Stimulated activated CD4-positive, alpha-beta T cell treated with anti-CD3 and anti-CD28 coated beads, Interleukin-15, amount 100 ng/mL, for 48 hours (primary cell): ENCODE results near the gene HMCES.

Experiments
- DNase-seq, 2 donors: peaks; one replicate each; pipeline ENCODE4 v3.0.0-alpha.2; 2020; ENCODE audit warnings: low read depth in 2 of 2

HMCES gene, protein sequence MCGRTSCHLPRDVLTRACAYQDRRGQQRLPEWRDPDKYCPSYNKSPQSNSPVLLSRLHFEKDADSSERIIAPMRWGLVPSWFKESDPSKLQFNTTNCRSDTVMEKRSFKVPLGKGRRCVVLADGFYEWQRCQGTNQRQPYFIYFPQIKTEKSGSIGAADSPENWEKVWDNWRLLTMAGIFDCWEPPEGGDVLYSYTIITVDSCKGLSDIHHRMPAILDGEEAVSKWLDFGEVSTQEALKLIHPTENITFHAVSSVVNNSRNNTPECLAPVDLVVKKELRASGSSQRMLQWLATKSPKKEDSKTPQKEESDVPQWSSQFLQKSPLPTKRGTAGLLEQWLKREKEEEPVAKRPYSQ

GRCh38 chr3:129278439-129278965 lies at the start of gene HMCES:
Gene HMCES, plus strand, starts transcription at chr3:129278870. Its CDS starts 863 bp downstream, at chr3:129279733.
- peak; percentile 85 to 94 for DNase-seq

- DNase-seq: no peak
Measured at GRCh38 chr3:129228891-129229585, 49.6 kb upstream of the HMCES start.

DNA sequence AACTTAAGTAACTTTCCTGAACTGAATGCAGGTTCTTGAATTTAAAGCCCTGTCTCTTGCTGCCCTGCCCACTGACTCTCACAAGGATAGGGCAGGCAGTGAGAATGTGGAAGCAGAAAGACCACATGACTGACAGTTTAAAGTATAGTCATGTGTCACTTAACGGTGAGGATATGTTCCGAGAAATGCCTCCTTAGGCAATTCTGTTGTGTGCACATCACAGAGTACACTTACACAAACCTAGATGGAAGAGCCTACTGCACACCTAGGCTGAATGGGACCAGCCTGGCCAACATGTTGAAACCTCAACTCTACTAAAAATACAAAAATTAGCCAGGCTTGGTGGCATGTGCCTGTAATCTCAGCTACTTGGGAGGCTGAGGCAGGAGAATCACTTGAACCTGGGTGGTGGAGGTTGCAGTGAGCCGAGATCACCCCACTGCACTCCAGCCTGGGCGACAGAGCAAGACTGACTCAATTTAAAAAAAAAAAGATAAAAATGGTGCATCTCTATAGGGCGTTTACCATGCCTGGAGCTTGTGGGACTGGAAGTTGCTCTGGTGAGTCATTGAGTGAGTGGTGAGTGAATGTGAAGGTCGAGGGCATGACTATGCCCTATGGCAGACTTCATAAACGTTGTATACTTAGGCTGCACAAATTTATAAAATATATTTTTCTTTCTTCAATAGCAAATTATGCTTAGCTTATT lies 48.2 kb upstream of the HMCES start:
- DNase-seq: peak in 1 of 2 donors; percentile 34

- DNase-seq: no peak
Measured at GRCh38 chr3:129231331-129232119, 47.1 kb upstream of the HMCES start.

DNA sequence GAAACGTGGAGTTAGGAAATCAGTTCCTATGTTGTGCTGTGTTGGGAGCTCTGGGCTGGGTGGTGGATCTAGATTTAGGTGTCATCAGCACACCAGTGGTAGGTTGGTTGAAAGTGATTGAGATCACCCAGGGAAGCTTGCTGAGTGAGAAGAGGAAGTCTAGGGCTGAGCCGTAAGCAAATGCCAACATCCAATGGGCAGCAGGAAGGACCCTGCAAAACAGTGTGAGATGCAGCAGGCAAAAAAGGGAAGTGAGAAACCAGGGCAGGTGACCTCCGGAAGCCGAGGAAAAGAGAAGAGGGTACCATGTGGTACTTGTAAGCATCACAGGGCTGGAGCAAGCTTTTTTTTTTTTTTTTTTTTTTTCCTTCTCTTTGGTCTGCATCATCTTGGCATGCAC lies 45.1 kb upstream of the HMCES start:
- DNase-seq: no peak

DNA sequence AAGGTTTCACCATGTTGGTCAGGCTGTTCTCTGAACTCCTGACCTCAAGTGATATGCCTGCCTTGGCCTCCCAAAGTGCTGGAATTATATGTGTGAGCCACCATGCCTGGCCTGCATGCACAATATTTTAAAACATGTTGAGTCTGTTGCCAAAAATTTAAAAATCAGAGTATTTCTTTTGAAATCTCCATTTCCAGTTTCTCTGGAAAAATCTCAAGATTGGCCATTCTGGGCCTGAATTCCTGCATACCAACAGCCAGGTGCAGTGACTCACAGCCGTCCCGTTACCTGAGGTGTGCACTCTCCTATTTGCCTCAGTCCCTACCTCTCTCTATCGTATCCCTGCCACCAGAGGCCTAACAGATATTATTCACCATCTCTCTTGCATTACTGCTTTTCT lies 44.2 kb upstream of the HMCES start:
- DNase-seq: no peak

DNA sequence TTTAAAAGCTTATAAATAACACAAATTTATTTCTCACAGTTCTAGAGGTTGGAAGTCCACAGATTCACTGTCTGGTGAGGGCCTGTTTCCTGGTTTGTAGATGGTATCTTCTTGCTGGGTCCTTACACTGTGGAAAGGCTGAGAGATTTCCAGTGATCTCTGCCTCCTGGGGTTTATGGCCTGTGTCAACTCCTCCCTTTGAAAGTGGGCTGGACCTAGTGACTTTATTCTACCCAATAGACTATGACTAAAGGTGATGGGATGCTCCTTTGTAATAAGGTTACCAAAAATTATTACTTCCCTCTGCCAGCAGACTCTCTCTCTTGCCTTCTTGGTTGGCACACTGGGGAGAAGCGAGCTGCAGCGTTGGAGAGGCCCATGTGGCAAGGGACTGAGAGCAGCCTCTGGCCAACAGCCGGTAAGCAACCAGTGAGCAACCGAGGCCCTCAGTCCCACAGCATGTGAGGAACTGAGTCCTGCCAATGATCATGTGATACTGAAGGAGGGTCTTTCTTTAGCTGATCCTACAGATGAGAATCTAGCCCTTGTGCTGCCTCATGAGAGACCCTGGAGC lies 43.2 kb upstream of the HMCES start:
- no peak for DNase-seq

GRCh38 chr3:129238945-129239705 lies 39.5 kb upstream of the HMCES start:
- DNase-seq: no peak

DNA sequence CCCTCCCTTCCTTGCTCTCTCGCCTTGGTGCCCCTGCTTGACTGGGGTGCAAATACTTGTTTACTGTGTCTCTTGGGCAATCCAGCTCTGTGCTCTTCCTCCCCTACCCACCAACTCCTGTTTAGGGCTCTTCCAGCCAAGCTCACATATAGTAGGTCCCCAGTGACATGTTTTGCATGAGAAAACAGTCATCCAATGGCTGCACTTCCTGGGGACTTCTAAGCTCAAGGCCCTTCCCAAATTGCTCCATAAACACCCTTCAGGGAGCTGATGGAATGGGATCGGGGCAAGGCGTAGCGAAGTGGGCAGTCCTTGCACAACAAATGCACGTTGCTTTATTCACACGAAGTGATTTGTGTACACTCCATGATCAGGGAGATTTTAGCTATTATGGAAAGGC lies 38.7 kb upstream of the HMCES start:
- no peak for DNase-seq

DNA sequence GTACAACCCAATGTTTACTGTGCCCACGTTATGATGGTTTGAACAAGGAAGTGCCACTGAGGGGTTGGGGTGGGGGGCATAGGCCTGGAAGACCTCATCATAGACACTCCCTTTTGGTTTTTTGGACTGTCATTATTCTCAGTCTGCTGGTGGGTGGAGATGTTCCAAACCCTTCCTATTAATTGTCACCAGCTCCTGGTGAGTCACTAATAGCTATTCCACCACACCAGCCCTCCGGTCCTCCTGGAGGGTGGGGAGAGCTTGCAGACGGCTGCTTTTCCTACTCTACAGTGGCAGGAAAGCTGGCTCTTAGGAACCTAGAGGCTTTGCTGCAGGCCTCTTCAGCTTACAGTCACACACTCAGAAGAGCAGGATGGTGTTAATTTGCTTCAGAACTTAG lies 38.2 kb upstream of the HMCES start:
- DNase-seq: no peak

GRCh38 chr3:129245141-129245540 lies 33.5 kb upstream of the HMCES start:
- DNase-seq: no peak

GRCh38 chr3:129245641-129246306 lies 32.9 kb upstream of the HMCES start:
- peak; percentile 57 to 58 for DNase-seq

GRCh38 chr3:129246636-129247035 lies 32.0 kb upstream of the HMCES start:
- no peak for DNase-seq

- DNase-seq: no peak
Measured at GRCh38 chr3:129248286-129248979, 30.2 kb upstream of the HMCES start.

DNA sequence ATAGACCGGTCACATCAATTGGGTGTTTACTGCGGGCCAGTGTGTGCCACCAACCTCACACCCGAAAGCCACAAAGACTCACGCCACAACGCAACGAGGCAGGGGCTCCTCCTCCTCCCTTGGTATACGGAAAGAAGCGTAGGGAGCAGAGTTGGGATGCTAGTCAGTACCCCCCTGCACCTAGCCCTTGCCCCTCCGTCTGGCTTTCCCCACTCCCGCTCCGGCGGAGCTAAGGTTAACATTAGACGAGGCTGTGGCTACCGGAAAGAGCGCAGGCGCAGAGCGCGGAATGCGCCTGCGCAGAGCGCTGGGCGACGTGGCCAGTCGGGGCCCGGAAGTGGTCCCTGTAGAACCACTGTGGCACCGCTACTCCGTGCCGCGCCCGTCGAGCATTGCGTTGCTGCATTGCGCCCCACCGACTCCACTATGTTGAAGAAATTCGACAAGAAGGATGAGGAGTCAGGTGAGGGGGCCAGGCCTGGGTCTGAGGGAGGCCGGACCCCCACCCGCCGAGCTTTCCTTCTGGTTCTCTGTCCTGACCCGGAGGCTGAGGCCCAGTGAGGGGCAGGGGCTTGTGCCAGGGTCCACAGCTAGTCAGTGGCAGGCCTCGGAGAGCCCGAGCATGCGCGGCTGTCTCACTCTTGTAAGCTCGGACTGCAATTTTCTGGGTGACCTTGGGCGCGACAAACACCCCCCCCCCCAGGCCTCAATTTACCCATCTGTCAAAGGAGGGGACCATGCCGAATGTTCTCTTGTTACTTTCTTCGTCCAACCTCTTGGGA lies 29.2 kb upstream of the HMCES start, which contains the start of gene COPG1:
Gene COPG1, plus strand, starts transcription at position 323 of the 782 bp plus-strand sequence. Its CDS starts 104 bp downstream, at position 427.
- DNase-seq: peak; percentile 75 to 85

DNA sequence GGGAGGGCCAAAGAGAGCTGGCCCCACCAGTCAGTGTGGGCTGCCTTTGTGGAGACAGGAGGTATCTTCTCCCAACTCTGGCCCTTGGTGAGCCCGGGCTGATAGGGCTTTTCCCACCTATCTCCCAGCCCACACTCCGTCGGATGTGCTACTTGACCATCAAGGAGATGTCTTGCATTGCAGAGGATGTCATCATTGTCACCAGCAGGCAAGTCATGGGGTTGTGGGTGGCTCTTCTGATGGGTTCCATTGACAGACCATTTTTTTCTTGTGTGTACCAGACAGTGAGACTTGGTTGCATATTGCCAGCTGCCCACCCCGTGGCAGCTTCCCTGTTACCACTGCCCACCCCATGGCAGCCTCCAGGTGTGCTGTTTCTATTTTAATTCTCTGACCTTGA lies 25.9 kb upstream of the HMCES start:
- DNase-seq: no peak

DNA sequence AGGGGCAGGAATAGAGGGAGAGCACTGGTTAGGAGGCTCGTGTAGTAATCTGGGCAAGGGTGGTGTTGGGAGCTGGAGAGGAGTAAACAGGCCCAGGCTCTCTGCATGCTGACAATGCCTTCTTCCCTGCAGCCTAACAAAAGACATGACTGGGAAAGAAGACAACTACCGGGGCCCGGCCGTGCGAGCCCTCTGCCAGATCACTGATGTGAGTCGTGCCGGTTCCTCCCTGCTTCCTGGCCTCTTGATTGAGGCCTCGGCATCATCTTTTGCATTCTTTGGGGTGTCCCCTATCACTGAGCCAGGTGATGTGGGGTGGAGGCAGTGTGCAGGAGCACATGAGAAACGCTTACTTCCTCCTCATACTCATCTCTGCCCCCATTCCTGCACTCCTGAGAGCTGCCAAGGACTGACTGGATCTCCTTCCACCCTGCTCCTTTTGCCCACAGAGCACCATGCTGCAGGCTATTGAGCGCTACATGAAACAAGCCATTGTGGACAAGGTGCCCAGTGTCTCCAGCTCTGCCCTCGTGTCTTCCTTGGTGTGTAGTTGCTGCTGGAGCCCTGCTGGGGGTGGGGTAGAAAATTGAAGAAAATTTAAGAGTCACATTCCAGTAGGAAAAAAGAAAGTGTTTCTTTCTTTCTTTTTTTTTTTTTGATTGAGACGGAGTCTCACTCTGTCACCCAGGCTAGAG lies 24.0 kb upstream of the HMCES start:
- no peak for DNase-seq

GRCh38 chr3:129256270-129256669 lies 22.4 kb upstream of the HMCES start:
- no peak for DNase-seq
